Right lobe of liver (tissue), 6 donors: Measurements from ENCODE around the gene OAS2. TPM values are rescaled to one million over a fixed set of nuclear protein-coding genes. Genes with fewer than 3 reads are reported as not detected.
A peak's percentile ranks its signal among the peaks of the same experiment; 100 is the strongest.

Source experiments
- ATAC-seq, 4 donors: fragments of 200-7000 bp; cut with Tn5 transposase; one replicate each; pipeline ENCODE4 v1.9.1; 2020; ENCODE audit warnings: mild to moderate bottlenecking in 4 of 4, moderate library complexity in 4 of 4
- DNase-seq, 3 donors: peaks; one replicate each; pipeline ENCODE4 v3.0.0-alpha.2; 2020
- H3K27ac ChIP-seq, 3 donors: fragments of 200-600 bp; one replicate each; pipeline ENCODE4 v1.8.0; 2022
- H3K27me3 ChIP-seq, 2 donors: fragments of 200-600 bp; one replicate each; pipeline ENCODE4 v1.8.0; 2022
- H3K36me3 ChIP-seq, 4 donors: fragments of 200-600 bp; sonication (generic) in 1 of 4; one replicate each; pipeline versions ENCODE4 v1.5.1 to v1.8.0; 2017 to 2022; ENCODE audit warnings: control low read depth in 1 of 4
- H3K4me1 ChIP-seq, 4 donors: fragments of 200-600 bp; sonication (generic) in 1 of 4; one replicate each; pipeline versions ENCODE4 v1.5.1 to v1.8.0; 2017 to 2022; ENCODE audit warnings: control low read depth in 1 of 4
- H3K4me3 ChIP-seq, 3 donors: fragments of 200-600 bp; one replicate each; pipeline ENCODE4 v1.8.0; 2022
- H3K9me3 ChIP-seq, 4 donors: fragments of 200-600 bp; sonication (generic) in 1 of 4; one replicate each; pipeline versions ENCODE4 v1.5.1 to v1.8.0; 2017 to 2022; ENCODE audit warnings: control low read depth in 1 of 4
- CTCF ChIP-seq, 4 donors: fragments of 200-600 bp in 3 of 4; fragments of 450-650 bp in 1 of 4; IDR thresholded peaks; one replicate each; pipeline versions ENCODE4 v1.5.1 to v1.8.0; 2016 to 2022; ENCODE audit warnings: antibody characterized with exemption in 4 of 4, mild to moderate bottlenecking in 2 of 4
- POLR2A ChIP-seq: fragments of 450-650 bp; IDR thresholded peaks from one replicate; pipeline ENCODE4 v1.6.1; 2017; ENCODE audit warnings: antibody characterized with exemption, mild to moderate bottlenecking
- WGBS: methylation state at CpG from one replicate; pipeline ENCODE4 v1.1.6; 2018; ENCODE audit warnings: low coverage, low lambda C conversion rate; ENCODE audit not compliant: insufficient coverage; ENCODE audit errors: missing lambda C conversion rate; 5-methylcytosine and 5-hydroxymethylcytosine counted together
- intact Hi-C, 2 donors: fragments of 100-400 bp; cut with DNase I; formaldehyde crosslinking; loops; one replicate each; pipeline versions ENCODE4 v1.11.2 to v1.14.1; 2022
- total RNA-seq, 6 experiments: library from RNA; depleted of rRNA in 2 of 6; stranded (reverse); fragments of >200 nt in 2 of 6; fragmentation: NEBNext Ultra II Directional in 3 of 6; extraction: Animal tissue kit (Norgen Biotek cat#: 25700) in 3 of 6; gene quantifications; one replicate each; pipeline versions ENCODE4 v1.1.0 to v1.2.4, GENCODE V29; 2016 to 2023
- donor health status: DM: no; HTN: yes; CAD: no.
- donor health status: DM: no; HTN: no; CAD: no.
- donor health status: DM: no; HTN: no; CAD: no.
- donor health status: DM: no; HTN: yes; CAD: no.
- donor health status: DM: no; HTN: yes; CAD: no.

Gene OAS2
- total RNA-seq, 6 experiments from 2014 or later = 5.2 to 13.4 (median 7.1) TPM

- Histone ChIP-seq H3K27me3 (no peaks in the 10 kb centered on the region), H3K4me3 (no peak overlapping the region), H3K9me3 (no peaks in the 10 kb centered on the region), H3K36me3 (no peaks in the 10 kb centered on the region), H3K27ac (no peak overlapping the region), H3K4me1 (peaks cover 0 to 5% (median 0%) of the 10 kb centered on the region in 4 donors)
- no peak for ATAC-seq
- no peak for TF ChIP-seq POLR2A
- no peak for TF ChIP-seq CTCF (IDR thresholded peaks at IDR 0.05)
- WGBS = 86% methylated on average over 6 of the region's 7 CpGs
- no peak for DNase-seq
- intact Hi-C loops = no loop called here
These were observed 3.4 kb upstream of the OAS2 start for GRCh38 chr12:112974904-112975303.

- Histone ChIP-seq H3K27ac (no peak overlapping the region), H3K4me1 (peaks cover 0 to 5% (median 0%) of the 10 kb centered on the region in 4 donors), H3K27me3 (no peaks in the 10 kb centered on the region), H3K9me3 (no peaks in the 10 kb centered on the region), H3K4me3 (no peak overlapping the region), H3K36me3 (no peaks in the 10 kb centered on the region)
- intact Hi-C loops = no loop called here
- WGBS = 62% methylated on average over 3 of the region's 3 CpGs
- no peak for ATAC-seq
- TF ChIP-seq CTCF (IDR thresholded peaks at IDR 0.05) (no peak), POLR2A (no peak)
- DNase-seq = no peak
These were observed 1.2 kb upstream of the OAS2 start for GRCh38 chr12:112977139-112977538.

GRCh38 chr12:112977641-112978040 lies 678 bp upstream of the OAS2 start:
- H3K4me3 ChIP-seq = peak overlapping the region in 2 of 3 donors; percentile 52 to 53
- peak overlapping the region; percentile 58 to 71 (median 68) for H3K27ac ChIP-seq
- no peak for TF ChIP-seq POLR2A
- no peak for TF ChIP-seq CTCF (IDR thresholded peaks at IDR 0.05)
- ATAC-seq (peak in 3 of 4 donors; percentile 3 to 13 (median 7)), DNase-seq (no peak)
- H3K4me1 ChIP-seq = peaks cover 0 to 5% (median 0%) of the 10 kb centered on the region in 4 donors
- WGBS = 30% methylated on average over 2 of the region's 8 CpGs
- H3K36me3 ChIP-seq = no peaks in the 10 kb centered on the region
- intact Hi-C loops = no loop called here
- no peaks in the 10 kb centered on the region for H3K27me3 ChIP-seq
- no peaks in the 10 kb centered on the region for H3K9me3 ChIP-seq

- Histone ChIP-seq H3K4me1 (peaks cover 0 to 5% (median 0%) of the 10 kb centered on the region in 4 donors), H3K36me3 (no peaks in the 10 kb centered on the region), H3K9me3 (no peaks in the 10 kb centered on the region), H3K27me3 (no peaks in the 10 kb centered on the region), H3K27ac (peak overlapping the region; percentile 58 to 71 (median 68)), H3K4me3 (peak overlapping the region; percentile 52 to 64 (median 53))
- TF ChIP-seq POLR2A = no peak
- TF ChIP-seq CTCF (IDR thresholded peaks at IDR 0.05) = no peak
- intact Hi-C loops = no loop called here
- ATAC-seq (peak; percentile 38 to 59 (median 56)), DNase-seq (no peak)
- WGBS = 3% methylated on average over 6 of the region's 6 CpGs
These were observed 842 bp downstream of the OAS2 start for GRCh38 chr12:112979041-112979680.
